Measurements from ENCODE around the gene NDUFA5. TPM values are rescaled to one million over a fixed set of nuclear protein-coding genes. Genes with fewer than 3 reads are reported as not detected.

NDUFA5 gene
- 35.1 TPM for total RNA-seq

DNA sequence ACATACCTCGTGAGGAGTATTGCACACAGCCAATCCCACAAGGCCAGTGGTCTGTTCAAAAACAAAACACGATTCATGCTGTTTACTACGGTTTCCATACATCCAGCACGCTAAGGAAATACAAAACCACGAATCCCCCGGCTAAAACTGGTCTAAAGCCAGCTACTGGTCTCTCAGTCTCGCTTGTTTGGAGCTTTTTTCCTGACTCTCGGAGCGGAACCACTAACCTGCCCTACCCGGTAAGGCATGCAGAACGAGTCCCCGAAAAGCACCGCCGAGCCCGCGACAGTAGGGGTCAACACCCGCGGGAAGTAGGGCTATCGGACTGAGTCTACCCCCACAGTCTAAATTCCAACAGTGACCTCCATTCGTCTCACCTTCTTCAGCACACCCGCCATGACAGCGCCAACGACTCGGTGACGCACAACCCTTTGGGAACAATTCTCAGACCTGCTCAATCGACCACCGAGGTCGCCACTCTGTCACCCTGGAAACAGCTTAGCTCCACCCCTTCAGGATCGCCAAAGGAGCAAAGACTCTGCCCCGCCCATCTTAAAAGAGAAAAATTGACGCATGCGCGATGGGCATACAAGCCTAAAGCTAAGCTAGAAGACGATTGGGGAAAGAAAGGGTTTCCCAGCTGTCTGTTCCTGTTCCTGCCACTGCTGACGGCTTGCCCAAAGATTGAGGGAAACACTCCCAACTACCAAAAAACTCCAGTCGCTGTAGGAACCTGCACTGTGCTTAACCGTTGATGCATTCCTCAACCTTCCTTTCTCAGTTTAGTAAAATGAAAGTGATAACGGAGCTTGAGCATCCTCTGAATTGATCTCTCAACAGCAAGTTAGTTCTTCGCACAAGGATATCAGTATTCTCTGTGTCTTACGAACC lies at the start of gene NDUFA5:
Gene NDUFA5, minus strand, starts transcription at position 421 of the 891 bp plus-strand sequence. Its CDS starts 23 bp downstream, at position 398.
- peak; percentile 100 for ATAC-seq

DNA sequence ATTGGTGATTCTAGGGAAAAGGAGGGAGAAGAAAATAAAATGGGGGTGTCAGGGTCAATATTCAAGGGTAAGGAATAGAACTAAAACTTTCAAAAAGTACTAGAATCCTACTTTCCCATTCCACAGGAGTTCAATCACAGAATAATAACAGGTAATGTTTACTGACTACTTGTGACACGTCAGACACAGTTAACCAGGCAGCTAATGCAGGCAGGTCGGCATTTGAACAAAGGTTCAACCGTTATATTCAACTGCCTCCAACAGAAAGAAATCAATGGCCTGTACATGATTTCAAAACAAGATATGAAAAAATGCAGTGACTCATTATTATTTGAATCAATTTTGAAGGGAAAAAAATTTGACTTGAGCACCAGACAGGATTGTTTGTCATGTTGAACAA lies 47.1 kb upstream of the NDUFA5 start:
- no peak for ATAC-seq

DNA sequence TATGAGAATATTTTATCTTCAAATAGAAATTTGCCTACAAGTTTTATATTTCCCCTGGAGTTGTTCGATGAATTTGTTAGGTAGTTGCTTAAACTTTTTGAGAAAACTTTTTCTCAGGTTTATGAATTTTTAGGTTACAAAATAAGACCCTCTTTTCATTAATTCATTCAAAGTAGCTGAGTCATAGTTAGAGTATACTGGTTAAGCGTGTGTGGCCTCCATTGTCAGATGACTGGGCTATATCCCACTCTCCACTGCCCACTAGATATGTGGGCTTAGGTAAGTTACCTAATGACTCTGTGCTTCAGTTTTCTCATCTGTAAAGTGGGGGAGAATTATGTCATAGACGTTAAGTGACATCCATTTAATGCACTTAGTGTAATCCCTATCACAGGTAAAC lies 45.0 kb upstream of the NDUFA5 start:
- no peak for ATAC-seq

DNA sequence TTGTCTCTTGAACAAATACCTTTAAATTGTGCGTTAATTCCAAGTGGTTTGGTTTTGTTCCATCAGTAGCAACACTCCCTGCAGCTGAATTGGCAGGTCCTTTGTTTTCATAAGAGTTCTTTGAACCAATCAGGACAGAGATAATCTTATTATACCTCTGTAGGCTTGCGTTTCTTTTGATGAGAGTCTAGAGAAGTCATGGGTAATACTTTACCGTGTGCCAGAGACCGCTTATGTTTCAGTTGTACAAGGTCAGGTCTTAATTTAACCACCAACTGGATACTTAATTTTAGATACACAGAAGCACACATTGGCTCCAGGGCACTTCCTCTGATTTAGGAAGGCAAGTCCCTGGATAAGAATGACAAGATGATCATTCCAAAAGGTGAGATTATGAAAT lies 43.9 kb upstream of the NDUFA5 start, which contains the start of gene ASB15:
Gene ASB15, plus strand, starts transcription at position 292 of the 400 bp plus-strand sequence. CDS start 12,682 bp downstream, outside the sequence.
- no peak for ATAC-seq

DNA sequence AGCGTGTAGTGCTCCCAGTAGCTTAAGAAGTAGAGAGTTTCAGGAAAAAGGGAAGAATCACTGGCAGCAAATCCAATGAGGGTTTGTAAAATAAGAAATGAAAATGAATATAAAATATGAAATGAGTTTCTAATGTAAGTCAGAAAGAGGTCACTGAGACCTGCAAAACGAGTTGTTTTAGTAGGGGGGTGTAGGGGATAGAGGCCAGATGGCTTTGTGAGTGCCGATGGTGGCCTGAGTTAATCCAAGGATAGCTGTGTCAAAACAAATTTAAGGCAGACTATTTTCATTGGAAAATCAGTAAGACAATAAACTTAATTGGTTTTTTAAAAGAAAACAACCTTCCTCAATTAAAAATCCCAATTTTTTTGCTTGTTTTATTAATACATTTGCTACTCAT lies 43.3 kb upstream of the NDUFA5 start:
- no peak for ATAC-seq

DNA sequence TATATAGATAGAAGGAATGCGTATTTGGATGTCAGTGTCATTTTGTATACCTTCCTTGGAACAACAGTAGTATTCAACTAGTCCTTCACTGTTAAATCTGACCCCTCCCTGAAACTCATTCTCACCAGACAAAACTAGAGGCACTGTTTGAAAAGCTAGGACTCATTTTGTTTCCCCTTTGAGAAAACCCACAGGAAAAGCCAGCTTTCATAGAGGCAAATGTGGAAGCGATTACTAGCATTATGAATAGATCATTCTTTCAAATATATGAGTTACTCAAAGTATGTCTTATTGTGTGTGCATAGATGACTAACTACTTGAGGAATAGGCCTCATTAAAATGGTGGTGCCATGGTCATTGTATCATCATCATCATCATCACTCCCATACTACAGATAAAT lies 42.1 kb upstream of the NDUFA5 start:
- ATAC-seq = no peak

DNA sequence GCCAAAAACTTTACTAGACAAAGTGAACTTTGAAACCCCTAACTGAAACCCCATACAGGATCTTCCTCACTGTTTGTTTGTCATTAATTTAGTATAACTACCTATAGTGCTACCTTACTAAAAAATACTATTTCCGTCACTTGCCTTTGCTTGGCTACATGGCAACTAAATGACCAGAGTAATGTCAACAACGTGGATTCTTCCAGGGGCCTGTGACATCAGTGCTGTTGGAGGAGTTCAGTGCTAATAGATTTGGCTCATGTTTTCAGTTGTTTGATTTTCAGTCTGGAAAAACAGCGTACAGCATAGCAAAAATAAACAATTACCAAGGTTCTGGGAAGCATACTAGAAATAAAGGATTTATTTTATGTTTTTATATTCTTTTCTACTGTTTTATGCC lies 41.0 kb upstream of the NDUFA5 start:
- ATAC-seq = no peak

DNA sequence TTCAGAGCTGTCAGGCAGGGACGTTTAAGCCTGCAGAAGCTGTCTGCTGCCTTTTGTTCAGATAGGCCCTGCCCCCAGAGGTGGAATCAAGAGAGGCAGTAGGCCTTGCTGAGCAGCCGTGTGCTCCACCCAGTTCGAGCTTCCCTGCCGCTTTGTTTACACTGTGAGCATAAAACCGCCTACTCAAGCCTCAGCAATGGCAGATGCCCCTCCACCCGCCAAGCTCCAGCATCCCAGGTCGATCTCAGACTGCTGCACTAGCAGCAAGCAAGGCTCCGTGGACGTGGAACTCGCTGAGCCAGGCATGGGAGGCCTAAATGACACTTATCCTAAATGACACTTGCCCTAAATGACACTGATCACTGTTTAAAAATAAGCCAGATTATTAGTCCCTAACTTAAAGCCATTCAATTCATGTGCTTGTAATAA lies 37.2 kb upstream of the NDUFA5 start:
- no peak for ATAC-seq

DNA sequence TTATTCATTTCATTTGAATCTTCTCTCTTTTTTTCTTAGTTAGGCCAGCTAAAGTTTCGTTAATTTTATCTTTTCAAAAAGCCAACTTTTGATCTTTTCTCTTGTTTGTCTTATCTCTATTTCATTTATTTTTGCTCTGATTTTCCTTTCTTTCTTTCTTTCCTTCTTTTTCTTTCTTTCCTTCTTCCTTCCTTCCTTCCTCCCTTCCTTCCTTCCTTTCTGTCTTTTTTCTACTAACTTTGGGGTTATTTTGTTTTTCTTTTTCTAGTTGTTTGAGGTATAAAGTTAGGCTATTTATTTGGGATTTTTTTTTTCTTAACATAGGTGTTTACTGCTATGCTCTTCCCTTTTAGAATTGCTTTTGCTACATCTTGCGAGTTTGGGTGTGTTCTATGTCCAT lies 30.8 kb upstream of the NDUFA5 start:
- no peak for ATAC-seq

DNA sequence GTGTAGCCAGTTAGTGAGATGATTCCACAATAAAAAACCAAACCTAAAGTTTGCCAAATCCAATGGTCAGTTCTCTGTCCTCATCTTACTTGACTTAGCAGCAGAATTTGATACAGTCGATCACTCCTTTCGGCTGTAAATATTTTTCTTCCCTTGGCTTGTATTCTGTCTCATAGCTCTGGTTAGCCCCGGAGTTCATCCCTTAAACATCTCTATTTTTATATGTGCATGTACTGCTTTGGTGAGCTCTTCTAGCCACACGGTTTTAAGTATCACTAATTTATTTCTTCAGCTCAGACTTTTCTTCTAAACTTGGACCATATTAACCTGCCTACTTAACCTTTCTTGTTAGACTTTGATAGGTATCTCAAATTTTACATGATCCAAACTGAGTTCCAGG lies 26.2 kb upstream of the NDUFA5 start:
- ATAC-seq = no peak

DNA sequence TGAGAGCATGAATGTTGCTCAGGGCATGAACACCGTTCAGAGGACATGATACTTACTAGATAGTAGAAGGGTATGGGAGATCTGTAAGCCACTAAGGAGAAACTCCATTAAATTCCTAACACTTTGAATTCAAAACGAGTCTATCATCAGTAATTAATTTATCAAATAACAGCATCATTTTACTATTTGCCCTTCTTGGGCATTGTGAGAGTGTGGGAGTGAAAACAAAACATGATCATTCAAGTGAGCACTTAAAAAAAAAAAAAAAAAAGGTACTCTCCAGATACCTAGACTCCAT lies 23.5 kb upstream of the NDUFA5 start:
- no peak for ATAC-seq

DNA sequence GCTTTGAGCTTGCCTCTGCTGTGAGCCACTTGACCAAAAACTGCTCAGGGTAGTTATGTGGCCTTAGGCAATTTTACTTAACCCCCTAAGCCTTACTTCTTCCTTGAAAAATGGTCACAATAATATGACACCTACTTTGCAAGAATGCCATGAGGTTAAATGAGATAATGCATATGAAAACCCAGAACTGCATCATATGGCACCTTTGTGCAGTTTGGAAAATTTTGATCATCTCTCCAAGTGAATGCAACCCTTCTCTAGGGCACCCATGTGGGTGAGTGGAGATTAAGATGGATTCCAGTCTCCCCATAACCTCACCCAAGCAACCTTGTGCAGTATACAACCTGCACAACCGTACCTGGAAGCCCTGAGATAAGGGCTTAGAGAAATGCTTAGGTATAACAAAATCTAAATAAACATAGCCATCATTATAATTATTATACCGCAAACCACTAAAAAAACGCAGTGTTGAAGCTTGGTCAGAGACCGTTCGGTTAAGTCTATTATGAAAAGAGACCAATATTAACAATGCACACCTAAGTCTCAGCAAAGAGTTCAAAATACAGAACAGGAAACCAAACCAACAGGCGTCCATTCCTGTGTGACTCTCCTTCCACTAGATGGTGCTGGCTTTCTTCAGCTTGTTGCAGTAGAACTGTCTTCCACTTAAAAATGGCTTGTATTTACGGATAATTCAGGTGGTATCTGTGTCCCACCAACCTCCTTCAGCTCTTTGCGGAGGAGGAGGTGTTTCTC lies 23.0 kb upstream of the NDUFA5 start:
- no peak for ATAC-seq

DNA sequence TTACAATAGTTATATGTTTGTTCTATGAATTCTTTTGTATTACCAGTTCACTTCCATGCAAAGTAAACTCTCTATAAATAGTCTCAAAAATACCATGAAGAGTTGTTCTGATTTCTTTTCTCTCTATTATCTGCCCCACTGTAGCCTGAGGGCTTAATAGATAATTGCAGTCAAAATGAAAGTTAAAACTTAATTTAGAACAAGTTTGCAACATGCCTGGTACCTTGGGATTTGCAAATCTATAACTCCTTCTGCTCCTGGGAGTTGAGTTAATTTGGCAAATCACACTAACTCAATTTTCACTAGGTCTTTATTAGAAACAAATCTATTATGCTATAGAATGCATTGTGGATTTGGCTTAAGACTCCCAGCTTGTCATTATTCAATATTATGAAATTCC lies 21.8 kb upstream of the NDUFA5 start:
- no peak for ATAC-seq

DNA sequence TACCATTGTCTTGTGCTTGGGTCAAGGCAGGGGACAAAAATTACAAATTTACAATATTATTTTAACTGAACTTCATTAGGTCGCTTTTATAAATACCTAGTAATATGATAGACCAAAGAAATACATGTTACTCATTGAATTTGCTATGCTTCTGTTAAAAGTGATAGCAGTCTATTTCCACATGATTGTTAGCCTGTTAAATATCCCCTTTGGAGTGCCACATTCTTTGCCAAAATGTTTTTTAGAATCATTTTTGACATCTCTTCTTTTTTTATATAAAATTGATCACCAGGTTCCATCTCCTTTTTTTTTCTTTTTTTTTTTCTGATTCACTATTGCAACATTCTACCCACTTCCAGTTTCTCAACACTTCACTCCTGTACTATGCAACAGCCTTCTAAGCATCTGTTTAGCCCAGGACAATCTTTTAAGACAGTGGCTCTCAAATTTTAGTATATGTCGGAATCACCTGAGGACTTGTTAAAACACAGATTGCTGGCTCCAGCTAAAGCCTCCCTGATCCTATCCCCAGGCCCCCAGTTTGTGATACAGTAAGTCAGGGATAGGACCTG lies 16.4 kb upstream of the NDUFA5 start:
- no peak for ATAC-seq

DNA sequence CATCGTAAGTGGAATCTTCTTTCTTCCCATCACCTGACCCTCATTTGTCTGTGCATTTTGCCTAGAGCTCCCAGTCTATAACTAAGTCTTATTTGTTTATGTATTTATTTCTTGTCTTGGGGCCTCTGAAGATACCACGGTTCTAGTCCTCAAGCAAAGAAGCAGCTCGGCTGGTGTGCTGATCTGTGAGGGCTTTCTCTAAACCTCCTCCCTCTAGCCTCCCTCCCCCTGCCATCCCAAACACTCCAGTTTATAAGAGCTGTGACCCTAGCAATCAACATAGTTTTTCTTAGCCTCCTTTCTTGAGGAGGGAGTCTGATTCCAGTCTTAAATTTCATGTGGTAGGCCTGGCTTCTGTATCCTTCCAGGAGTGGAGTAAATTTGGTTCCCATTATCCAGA lies 15.7 kb upstream of the NDUFA5 start:
- ATAC-seq = no peak

DNA sequence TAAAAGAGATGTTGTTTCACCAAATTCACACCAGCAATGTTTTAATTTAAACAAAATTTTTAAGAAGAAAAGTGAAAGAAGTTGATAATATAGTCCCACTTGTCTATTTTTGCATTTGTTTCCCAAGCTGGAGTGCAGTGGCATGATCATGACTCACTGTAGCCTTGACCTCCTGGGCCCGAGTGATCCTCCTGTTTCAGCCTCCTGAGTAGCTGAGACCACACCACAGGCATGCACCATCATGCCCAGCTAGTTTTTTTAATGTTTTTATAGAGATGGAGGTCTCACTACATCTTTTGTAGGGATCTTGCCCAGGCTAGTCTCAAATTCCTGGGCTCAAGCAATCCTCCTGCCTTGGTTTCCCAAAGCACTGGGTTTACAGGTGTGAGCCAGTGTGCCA lies 14.1 kb upstream of the NDUFA5 start:
- no peak for ATAC-seq

DNA sequence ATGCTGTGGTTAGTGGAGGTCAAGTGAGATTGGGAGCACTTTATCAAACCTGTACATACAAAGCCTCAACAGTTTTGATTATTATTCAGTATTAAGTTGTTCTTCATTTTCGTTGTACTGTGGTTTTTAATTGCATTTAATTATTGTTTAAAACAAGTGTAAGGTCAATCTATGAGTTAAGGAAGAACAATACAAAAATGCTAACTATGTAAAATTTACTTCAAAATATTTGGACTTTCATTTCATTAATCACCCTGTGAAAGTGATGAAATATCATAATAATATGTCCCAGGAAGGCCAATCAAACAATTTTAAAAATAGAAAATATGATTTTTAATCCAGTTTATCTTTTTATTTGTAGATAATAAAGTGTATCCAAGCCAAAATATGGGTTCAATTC lies 13.6 kb upstream of the NDUFA5 start:
- ATAC-seq = no peak

DNA sequence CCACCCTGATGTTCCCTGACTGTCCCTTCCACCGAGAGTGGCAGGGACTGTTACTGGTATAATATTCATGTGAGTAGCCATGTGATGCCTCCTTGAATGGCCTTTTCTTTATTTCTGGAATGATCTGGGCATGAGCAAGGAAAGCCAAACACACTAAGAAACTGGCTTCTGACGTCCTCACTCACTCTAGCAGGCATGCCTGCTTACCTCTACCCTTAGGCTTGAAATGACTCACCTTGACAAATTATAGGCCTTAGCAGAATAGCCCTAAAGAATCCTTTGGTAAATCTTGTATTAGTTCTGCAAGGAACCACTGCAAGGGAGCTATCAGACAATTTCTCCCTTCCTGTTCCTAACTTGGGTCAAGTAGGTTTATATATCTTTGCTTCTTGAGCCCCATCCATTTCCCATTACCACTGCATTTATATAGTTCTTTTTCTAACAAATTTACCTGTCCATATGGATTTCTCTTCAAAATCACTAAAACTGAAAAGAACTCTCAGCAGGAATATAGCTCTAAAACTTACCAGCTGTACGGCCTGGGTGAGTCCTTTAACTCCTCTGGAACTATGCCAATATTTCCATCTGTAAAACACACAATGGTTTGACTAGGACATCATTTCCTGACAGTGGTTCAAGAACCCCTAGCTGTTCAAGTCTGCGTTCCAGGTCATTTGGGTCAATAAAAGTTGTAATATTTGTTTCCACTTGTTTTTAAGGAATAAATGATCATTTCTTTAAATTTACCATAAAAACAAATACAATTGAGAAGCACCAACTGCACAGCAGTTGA lies 13.0 kb upstream of the NDUFA5 start:
- peak; percentile 90 for ATAC-seq

DNA sequence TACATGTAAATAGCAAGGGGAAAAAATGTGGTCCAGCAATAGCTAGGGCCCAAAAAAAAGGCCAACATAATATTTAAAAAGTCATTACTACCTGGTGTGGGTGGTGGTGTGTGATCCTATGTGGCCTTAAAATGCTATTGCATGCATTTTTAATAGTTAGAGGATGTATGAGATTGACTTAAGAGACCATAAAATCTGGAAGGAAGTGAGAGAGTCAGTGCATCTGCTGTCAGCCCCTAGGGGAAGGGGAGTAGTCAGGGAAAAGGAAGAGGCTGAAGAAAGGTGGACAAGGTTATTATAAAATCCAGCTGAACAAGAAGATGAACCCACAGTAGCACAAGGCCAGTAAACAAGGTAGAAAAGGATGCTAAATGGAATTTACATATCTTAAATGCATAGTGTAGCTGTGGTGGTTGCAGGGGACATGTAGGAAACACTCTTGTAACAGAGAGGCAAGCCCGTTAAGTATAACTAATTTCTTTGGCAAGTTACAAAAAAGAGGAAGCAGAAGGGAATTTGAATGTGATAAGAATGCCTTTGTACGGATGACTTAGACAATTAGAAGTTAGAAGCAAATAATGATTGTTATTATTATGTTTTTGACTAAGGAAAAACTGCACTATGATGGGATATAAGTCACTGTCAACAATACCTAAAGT lies 11.9 kb upstream of the NDUFA5 start:
- no peak for ATAC-seq

DNA sequence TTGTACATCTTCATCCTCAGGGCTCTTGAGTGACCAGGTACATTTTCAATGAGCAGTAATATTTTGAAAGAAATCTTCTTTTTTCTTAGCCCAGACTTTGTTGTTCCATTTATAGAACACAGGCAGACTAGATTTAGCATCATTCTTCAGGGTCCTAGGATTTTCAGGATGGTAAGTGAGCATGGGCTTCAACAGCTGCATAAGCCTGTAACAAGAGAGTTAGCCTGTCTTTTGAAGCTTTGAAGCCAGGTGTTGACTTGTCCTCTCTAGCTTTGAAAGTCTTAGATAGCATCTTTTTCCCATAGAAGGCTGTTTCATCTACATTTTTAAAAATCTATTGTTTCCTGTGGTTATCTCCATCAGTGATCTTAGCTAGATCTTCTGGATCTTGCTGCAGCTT lies 4.5 kb upstream of the NDUFA5 start:
- ATAC-seq = no peak

DNA sequence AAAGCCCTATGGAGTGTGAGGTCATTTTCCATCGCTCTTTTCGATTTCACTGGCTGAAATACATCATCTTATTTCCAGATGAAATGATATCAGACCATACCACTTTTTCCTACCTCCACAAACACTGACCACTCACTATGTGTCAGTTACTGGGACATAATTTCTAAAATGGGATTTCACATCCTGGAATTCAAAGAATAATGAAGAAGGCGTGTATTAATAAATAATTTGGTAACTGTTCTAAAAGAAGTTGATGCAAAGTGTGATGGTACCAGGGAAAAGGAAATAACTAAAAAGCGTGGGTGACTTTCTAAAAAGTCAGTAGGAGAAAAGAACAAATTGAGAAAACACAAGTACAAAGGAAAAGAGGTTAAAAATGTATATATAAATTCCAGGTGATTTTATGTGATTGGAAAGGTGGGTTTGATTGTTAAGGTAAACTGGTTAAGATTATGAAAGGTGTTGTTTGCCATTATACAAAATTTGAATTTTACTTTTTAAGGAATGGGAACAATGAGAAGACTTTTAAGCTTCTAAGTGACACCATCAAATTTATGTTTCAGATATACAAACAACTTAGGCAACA lies 764 bp upstream of the NDUFA5 start:
- ATAC-seq = no peak

DNA sequence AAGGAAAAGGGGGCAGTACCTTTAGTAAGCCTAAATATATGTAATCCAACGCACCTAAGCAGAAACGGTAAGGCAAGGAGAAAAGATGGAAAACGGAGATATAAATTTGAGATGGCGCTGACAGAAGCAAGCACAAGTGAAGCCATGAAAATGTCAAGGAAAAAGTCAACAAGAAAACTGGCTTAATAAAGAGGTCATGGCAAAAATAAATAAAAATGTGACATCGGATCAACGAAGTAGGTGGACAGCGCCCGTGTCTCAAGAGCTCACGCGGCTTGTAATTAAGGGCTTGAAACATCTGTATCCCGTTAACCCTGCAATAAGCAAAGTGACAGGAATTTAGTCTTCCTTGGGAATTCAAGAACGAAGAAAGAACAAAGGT lies 611 bp downstream of the NDUFA5 start:
- ATAC-seq = no peak

Data from esophagus mucosa (tissue), 1 donor.